HT-29 (cell line): ENCODE results near the gene FBXW9. TPM values are rescaled to one million over a fixed set of nuclear protein-coding genes. Genes with fewer than 3 reads are reported as not detected.
"Not testable (repeated sequence)": the region's sequence is repeated elsewhere in the genome, so short reads cannot be mapped to it uniquely, and the experiment has no call there.

Experiments used
- DNase-seq: peaks from one replicate; pipeline ENCODE4 v3.0.0-alpha.2; 2015; ENCODE audit warnings: low spot score
- total RNA-seq: library from RNA; depleted of rRNA; stranded (reverse); fragments of >200 nt; shearing (Covaris generic); gene quantifications from 2 replicates; pipeline ENCODE4 v1.2.3, GENCODE V29; 2014

FBXW9 gene
- total RNA-seq, 1 experiment from 2014 or later, result 38.0 TPM

DNA sequence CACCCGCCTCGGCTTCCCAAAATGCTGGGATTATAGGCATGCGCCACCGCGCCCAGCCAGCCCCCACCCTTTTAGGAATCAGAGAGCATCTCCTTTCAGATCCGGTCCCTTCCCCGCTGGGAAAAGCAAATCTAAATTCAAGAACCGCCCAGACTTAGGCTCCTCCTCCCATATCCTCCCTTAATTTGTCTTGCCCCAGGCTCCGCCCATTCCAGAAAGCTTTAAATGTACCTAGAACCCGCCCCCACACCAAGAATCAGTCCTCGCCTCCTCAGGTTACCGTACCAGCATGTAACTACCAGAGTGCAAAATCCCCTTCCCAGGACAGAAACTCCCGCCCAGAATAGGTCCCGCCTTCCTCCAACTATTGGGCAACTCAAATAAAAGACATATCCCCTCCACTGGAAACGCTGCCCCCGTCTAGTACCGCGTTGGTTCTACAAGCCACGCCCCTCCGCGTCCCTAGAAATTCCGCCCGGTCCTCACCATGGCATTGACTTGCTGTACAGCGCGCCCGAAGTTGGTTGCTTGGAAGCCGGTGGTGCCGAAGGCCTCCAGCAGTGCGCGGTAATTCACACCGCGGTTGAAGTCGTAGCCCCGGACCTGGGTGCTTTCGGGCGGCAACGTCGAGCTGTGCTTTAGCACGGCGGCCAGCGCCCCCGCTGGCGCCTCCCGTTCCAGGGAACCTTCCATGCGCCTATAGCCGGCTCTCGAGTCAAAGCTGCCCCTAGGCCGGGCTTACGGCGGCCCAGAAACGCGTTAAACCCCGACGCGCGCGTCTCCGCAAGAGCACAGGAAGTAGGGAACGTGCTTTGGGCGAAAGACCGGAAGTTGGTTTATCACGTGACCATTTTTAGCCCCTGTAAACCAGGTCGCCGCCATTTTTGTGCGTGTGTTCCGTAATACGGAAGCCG is 15.1 kb downstream of the FBXW9 start, which contains the start of gene DHPS:
TSS of gene DHPS (minus strand) at position 807 of the 914 bp plus-strand sequence. CDS start at position 693, 114 bp downstream.
- DNase-seq, result peak; percentile 86

DNA sequence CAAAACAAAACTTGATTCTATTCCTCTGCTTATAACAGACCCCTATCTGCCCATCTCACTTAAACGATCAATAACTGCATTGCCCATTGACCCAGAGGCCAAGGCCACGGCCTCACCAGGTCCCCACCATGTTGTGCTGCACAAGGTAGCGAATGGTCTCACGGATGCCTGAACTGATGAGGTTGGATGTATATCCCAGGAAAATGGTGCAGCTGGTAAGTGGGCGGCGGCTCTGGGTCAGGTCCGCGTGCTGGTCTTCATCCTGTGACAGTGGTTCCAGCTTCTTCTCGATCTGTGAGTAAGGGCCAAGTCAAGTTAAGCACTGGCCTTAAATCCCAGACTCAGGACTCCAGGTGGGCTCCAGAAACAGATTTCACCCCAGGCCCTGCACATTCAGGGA is 16.4 kb downstream of the FBXW9 start:
- DNase-seq, result no peak

GRCh38 chr19:12678039-12678438 is 18.4 kb downstream of the FBXW9 start:
- DNase-seq, result not testable (repeated sequence)

GRCh38 chr19:12676928-12677327 is 19.5 kb downstream of the FBXW9 start:
- no peak for DNase-seq

DNA sequence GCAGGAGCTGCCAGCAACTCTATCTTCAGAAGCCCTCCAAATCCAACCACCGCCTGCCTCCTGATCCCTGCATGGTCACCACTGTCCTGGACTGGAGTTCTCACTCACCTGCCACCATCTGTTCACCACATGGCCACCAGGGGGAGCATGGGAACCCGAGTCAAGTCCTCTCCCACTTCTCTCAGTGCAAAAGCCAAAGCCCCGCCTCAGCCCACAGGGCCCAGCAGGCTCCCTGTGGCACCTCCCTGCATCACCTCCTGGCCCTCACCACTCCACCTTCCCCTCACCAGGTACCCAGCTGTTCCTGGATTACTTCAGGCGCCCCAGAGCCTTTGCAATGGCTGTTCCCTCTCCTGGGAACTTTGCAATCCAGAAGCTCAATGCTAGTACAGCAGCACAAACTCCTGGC is 20.0 kb downstream of the FBXW9 start:
- DNase-seq, result peak; percentile 81

GRCh38 chr19:12675940-12676339 is 20.5 kb downstream of the FBXW9 start:
- DNase-seq, result no peak

DNA sequence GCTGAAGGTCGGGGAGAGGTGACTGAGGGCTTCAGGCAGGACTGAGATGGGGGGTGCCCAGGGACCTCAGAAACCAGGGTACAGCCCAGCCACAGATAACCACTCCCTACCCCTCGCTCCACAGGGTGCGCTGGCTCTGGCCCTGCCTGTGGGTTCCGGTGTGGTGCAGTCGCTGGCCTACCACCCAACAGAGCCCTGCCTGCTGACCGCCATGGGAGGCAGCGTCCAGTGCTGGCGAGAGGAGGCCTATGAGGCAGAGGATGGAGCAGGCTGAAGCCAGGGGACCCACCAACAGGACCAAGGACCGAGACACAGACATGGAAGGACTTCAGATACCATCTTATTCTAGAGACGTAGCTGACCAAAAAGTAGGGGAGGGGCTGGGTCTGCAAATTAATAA is 21.0 kb downstream of the FBXW9 start:
- DNase-seq, result no peak

GRCh38 chr19:12672744-12673143 is 23.7 kb downstream of the FBXW9 start:
- no peak for DNase-seq

GRCh38 chr19:12670159-12670928 is 26.1 kb downstream of the FBXW9 start:
- no peak for DNase-seq

DNA sequence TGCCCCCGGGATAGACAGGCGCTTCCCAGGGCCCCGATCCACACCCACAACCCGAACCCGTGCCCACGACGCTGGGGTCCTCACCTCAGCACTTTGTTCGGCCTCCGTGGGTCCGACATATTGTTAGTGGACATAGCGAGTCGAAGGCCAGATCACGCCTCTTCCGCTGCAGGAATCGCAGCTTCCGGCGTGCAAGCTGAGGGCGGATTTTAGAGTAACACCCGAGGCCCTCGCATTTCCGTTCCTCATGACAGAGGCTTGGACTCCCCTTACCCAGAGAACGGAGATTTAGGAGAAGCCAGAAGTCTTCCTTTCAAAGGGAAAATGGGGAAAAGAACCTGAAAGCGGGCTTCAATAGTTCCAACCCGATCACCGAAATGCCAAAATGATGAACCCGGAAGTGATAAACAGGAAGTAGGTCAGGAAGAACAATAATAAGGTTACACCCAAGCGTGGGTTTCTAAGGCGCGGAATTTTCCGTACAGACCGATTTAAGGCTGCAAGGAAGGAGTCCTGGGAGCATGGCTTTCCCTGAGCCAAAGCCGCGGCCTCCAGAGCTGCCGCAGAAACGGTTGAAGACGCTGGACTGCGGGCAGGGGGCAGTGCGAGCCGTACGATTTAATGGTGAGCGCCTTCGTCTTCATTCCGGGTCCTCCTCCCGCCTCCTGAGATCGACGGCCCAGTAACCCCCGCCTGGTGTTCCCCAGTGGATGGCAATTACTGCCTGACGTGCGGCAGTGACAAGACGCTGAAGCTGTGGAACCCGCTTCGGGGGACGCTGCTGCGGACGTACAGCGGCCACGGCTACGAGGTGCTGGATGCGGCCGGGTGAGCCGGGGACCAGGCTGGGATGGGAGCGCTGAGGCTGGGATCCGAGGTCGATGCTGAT is 26.9 kb downstream of the FBXW9 start:
- DNase-seq, result peak; percentile 75

GRCh38 chr19:12668932-12669269 is 27.5 kb downstream of the FBXW9 start:
- peak; percentile 27 for DNase-seq

DNA sequence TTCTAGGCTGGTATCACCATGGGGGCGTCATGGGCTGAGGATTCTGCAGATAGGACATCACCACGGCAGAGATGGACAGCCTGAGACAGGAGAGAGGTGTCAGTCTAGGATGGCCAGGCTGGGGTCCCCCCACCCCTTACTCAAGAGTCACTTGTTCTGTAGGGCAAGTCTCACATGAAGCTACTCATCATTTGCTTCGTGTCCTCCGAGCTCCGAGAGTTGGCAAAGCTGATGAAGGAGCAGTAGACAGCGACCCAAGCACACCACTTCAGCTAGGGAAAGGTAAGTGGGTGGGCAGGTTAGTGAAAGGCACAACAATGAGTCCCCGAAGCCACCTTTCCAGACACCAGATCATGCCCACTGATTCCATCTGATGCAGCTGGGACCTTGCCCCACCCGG is 28.1 kb downstream of the FBXW9 start:
- no peak for DNase-seq

GRCh38 chr19:12667731-12668302 is 28.6 kb downstream of the FBXW9 start:
- no peak for DNase-seq

GRCh38 chr19:12666265-12667048 is 30.0 kb downstream of the FBXW9 start, which contains the start of the genes MAN2B1 and WDR83:
TSS of gene MAN2B1 (minus strand) at chr19:12666742. CDS start at chr19:12666701, 41 bp downstream.
TSS of gene WDR83 (plus strand) at chr19:12666807. CDS start at chr19:12669791, 2,984 bp downstream.
- peak; percentile 67 for DNase-seq

DNA sequence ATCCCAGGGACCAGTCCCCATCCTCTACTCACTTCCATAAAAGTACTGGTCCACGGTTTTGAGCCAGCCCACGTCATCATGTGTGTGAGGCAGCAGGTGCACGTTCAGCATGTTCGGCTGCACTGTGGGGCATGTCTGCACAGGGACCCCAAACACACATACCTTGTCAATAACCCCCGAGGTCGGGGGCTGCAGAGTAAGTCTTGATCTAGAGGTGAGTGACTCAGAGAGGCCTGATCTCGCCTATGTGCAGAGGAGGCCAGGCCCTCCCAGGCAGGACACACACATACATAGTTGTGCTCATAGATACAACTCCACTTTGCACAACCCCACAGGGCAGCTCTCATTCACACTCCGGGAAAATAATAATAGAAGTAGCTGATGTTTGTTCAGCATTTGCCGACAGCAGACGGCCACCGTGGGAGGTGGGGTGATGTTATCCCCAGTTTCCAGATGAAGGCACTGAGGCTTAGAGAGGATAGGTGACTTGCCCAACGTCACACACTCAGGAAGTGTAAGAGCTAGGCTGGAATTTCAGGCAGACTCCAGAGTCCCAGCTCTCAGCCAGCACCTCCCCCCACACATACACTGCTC is 30.7 kb downstream of the FBXW9 start:
- no peak for DNase-seq

DNA sequence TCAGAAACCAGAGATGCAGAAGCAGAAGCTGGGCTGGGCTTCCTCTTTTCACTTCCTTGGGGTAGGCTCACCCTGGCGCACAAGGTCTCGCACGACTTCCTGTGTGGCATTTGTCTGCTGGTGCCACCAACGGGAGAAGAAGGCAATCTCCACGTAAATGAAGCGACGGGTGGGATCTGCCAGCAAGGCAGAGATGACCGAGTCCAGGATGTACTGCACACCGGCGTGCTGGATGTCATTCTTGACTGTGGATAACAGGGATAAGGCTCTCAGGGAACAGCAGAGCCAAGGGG is 31.2 kb downstream of the FBXW9 start:
- DNase-seq, result no peak

DNA sequence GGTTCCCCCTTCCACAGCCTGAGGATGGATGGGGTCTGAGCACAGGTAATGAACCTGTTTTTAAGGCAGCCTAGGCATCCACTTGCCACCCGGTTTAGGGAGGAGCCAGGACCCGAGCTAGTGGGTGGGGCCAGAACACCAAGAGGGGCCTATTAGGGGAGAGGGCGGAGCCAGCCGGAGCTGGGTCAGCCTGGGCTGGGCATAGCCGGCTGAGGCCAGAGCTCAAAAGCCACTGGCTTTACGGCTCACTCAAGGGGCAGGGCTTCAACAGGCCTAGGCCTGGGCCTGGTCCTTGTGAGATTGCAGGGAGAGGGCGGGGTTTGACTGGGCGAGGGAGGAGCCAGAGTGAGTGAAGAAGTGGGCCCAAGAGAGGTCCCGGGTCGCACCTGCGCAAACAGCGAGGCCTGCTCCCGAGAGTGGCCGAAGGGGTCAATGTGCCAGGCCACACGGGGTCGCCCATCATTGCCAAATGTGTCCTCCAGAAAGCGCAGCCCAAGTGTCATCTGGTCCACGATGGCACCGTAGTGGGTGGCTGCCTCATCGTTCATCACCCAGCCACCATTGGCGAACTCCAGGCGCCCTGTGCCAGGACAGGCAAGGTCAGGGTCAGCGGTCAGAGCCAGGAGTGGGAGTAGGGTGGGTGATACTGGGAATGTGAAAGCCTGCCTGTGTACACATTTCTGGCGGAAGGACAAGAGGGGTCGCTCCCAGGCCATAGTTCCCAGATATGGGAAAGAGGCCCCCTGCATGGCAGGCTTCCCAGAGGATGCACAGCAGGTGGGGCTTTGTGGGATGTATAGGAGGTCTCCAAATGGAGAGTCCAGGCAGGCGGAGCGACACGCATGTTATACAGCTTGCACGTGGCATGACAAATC is 31.8 kb downstream of the FBXW9 start:
- DNase-seq, result no peak

- DNase-seq, result no peak
Observed at GRCh38 chr19:12660980-12661379, 35.5 kb downstream of the FBXW9 start.

- DNase-seq, result no peak
Observed at GRCh38 chr19:12657966-12658365, 38.5 kb downstream of the FBXW9 start.
